HG03558 (cell line): ENCODE measurements around the gene BRAF.
"Not testable (repeated sequence)": the region's sequence is repeated elsewhere in the genome, so short reads cannot be mapped to it uniquely, and the experiment has no call there.

Experiments used
- ATAC-seq: cut with Tn5 transposase; IDR thresholded peaks from one replicate; pipeline ENCODE4 v1.9.1; 2021; ENCODE audit warnings: moderate number of reproducible peaks; ENCODE audit not compliant: unreplicated experiment; ENCODE audit errors: extremely low read depth

BRAF gene

DNA sequence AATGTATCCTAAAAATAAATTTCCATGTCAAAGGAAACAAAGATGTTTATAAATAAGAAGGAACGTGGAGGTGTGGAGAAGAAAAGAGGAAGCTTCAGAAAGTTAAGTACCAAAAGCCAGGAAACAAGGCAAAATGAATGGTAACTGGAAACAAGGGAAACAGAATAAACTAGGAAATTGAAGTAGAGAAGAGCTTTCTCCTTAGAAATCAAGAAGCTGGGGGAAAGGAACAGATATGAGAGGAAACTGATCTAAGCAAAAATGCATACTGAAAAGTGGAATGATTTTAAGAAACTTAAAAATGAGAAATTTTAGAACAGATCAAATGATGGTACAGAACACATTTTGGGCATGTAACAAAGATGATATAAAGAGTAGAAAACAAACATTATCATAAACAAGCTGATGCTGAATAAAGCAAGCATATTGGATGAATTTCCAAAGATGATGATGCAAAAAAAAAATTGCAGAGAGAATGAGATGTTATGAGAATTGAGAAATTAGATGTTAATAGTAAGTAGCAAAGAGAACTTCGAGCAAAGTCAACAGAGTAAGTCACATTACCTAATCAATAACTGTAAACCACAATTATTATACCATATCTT lies 1.9 kb downstream of the BRAF start:
- no peak for ATAC-seq

DNA sequence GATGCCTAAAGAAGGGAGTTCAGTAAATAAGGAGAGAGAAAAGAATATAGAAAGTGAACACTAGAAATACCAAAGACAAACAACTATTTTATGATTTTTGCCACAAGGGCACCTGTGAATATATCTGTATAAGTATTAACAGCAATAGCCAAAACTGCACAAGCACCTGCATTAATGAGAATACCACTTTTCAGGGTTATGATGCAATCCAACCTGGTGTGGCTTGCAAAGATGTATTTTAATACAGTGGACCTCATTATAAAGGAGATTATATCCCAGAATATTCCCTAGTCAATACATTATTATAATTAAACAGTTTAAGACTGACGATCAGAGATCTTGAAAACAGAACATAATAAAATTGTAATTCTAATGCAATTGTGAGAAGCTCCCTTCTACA lies 4.0 kb downstream of the BRAF start:
- no peak for ATAC-seq

DNA sequence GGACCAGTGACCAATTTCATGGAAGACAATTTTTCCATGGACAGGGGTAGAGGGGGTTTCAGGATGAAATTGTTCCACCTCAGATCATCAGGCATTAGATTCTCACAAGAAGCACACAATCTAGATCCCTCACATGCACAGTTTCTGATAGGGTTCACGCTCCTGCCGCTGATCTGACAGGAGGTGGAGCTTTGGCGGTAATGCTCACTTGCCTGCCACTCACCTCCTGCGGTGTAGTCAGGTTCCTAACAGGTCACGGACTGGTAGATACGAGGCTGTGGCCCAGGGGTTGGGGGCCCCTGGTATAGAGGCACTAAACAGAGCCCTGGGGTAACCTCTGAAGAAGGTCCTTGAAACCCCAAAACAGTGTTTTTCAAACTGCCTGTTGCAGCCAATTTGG lies 6.5 kb downstream of the BRAF start:
- no peak for ATAC-seq

DNA sequence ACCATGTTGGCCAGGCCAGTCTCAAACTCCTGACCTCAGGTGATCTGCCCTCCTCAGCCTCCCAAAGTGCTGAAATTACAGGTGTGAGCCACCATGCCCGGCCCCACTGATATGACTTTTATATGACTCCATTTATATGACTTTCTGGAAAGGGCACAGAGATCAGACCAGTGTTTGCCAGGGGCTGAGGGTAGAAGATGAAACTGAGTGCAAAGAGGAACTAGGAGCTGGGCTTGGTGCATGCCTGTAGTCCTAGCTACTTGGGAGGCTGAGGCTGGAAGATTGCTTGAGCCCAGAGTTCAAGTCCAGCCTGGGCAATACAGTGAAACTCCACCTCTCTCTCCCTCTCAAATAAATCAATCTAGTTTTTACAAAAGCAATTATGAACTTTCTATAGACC lies 7.5 kb downstream of the BRAF start:
- no peak for ATAC-seq

DNA sequence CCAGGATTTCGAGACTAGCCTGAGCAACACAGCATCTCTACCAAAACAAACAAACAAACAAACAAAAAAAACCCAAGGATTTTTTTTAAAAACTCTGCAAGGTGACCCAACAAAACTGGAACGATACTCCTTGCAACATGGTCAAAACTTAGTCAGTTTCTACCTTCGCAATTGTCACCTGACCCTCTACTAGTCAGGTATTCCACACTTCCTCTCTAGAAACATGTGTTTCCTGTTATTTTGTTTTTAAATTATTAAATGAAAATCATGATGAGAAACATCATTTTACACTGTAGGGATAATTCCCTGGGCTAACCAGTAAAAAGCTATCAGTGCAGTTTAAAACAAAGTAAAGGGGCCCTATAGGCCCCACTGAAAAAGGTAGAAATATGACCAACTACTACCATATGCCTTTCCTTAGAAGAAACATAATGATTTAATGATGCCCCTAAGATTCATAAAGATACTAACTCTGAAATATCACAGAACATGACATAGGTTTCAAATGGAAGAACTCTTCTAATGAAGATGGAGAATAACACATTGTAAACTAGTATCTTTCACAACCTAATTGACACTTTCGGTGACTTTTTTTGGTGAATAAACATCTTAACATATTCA lies 8.7 kb downstream of the BRAF start:
- ATAC-seq = no peak

DNA sequence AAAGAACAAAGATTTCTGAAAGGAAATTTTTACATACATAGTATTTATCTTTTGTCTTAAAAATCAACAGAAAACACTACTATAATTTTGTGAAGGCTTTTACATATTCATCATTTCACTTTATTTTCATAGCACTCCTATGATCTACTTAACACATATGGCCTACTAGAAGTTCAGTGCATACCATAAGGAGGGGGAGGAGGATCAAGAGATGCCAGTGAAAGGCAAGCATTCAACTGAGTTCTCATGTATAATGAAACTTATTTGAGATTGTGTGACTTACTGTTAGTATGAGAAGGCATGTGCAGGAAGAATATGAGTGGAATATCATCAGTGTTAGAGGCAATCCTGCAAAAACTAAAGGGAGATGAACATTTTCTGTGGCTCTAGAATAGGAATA lies 10.6 kb downstream of the BRAF start:
- no peak for ATAC-seq

DNA sequence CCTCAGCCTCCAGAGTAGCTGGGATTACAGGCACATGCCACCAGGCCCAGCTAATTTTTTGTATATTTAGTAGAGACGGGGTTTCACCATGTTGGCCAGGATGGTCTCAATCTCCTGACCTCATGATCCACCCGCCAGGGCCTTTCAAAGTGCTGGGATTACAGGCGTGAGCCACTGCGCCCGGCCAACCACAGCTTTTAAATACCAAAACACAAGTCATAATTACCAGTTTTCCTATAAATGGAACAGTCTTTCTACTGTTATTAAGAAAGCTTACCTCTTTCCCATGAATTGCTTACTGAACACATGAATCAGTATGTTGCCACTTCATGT lies 11.2 kb downstream of the BRAF start:
- not testable (repeated sequence) for ATAC-seq

DNA sequence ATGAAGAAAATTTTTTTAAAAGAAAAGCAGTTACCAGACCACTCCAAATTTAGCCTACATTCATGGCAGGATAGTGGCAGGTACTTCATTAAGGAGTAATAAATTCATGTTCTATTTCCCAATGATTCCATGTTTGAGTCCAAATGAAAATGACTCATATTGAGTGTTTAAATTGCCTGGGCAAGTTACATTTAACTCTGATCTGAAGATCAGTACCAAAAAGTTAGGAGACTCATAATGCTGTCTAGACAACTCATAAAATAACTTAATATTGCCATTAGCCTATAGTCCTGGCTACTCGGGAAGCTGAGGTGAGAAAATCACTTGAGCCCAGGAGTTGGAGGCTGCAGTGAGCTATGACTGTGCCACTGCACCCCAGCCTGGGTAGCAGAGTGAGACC lies 13.0 kb downstream of the BRAF start:
- ATAC-seq = no peak

DNA sequence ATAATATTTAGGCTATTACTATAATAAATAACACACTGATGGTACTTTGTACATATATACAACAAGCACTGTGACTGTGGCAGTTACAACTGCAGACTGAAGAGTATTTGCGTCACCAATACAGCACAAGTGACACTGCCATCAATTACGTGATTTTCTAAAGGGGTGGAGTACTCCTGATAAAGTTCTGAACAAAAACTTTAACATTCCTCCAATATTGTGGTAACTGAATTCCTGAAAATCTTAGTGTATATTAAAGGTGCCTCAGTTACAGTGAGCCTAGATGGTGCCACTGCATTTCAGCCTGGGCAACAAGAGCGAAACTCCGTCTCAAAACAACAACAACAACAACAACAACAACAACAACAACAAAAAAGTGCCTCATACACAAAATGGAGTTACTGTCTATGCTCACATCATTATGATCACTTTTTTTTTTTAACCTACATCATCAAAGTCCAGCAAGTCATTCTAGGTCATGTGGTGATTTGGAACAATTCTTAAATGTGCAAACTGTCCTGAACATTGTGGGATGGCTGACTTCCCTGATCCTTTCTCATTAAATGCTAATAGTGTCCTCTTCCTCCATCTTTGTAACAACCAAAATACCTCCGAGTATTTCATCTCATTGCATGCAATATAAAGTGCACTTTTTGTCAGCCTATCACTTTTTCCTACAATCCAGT lies 15.1 kb downstream of the BRAF start:
- ATAC-seq = no peak

DNA sequence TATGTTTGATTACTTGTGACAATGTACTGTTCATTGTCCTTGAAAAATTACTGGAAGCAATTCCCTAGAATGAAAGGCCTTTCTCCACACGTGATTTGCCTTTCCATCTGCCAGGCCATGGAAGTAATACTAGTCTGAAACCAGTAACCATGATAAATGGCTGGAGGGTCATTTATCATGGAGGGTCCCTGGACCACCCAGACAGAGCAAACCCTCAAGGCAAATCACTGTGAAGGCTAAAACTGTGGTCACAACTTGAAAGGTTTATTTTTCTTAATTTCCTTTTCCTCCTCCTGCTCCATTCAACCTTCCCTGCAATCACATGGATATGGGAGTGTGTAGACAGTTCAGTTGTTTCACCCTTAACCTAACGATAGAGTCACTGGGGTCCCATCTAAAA lies 16.4 kb downstream of the BRAF start:
- no peak for ATAC-seq

DNA sequence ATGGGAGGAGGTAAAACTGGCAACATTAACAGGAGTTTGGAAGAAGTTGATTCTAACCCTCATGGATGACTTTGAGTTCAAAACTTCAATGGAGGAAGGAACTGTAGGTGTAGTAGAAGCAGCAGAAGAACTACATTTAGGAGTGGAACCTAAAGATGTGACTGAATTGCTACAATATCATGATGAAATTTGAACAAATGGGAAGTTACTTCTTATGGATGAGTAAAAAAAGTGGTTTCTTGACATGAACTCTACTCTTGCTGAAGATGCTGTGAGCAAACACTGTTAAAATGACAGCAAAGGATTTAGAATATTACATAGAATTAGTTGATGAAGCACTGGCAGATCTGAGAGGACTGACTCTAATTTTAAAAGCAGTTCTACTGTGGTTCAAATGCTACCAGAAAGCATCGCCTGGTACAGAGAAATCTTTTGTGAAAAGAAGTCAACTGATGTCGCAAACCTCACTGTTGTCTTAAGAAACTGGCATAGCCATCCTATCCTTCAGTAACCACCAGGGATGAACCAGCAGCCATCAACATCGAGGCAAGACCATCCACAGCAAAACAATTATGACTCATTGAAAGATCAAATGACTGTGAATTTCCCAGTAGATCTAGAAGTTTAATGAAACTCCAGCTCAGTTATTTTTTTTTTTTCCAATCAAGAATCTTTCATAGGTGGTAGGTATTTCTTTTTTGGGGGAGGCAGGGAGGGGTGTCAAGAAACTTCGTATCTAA lies 20.8 kb downstream of the BRAF start:
- no peak for ATAC-seq

DNA sequence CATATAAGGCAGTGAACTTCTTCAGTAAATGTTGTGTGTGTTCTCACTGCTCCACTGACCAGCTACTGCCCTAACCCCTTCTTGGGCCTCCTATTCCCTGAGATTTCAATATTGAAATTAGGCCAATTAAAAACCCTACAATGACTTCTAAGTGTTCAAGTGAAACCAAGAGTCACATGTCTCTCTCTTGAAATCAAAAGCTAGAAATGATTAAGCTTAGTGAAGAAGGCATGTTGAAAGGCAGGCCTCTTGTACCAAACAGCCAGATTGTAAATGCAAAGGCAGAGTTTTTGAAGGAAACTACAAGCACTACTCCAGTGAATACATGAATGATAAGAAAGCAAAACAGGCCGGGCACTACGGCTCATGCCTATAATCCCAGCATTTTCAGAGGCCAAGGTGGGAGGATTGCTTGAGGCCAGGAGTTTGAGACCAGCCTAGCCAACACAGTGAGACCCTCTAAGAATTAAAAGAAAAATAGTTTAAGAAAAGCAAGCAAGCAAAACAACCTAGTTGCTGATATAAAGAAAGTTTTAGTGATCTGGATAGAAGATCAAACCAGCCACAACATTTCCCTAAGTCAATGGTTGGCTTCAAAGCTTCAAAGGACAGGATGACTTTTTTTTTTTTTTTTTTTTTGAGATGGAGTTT lies 22.3 kb downstream of the BRAF start:
- peak; percentile 59 for ATAC-seq

DNA sequence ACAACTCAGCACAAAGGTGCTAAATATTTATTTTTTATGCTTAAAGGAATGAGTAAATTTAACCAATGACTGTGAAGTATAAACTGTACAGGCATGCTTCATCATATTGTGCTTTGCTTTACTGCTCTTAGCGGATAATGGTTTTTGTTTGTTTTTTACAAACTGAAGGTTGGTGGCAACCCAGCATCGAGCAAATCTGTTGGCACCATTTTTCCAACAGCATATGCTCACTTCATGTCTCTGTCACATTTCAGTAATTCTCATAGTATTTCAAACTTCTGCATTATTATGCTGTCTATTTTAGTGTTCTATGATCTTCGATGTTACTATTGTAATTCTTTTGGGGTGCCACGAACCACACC lies 22.8 kb downstream of the BRAF start:
- no peak for ATAC-seq

DNA sequence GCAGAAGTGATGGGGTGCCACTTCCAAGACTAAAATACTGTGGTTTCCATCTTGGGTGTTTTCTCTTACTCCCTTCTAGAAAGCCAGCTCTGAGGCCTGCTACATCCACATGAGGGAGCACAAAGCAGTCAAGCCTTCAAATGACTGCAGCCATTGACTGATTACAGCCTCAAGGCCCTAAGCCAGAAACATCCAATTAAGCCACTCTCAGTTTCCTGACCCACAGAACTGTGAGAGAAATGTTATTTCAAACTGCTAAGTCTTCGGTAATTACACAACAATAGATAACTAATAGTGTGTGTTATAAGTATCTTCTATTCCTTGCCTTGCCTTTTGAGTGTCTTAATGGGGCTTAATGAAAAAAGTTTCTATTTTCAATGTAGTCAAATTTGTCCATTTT lies 24.8 kb downstream of the BRAF start:
- no peak for ATAC-seq

DNA sequence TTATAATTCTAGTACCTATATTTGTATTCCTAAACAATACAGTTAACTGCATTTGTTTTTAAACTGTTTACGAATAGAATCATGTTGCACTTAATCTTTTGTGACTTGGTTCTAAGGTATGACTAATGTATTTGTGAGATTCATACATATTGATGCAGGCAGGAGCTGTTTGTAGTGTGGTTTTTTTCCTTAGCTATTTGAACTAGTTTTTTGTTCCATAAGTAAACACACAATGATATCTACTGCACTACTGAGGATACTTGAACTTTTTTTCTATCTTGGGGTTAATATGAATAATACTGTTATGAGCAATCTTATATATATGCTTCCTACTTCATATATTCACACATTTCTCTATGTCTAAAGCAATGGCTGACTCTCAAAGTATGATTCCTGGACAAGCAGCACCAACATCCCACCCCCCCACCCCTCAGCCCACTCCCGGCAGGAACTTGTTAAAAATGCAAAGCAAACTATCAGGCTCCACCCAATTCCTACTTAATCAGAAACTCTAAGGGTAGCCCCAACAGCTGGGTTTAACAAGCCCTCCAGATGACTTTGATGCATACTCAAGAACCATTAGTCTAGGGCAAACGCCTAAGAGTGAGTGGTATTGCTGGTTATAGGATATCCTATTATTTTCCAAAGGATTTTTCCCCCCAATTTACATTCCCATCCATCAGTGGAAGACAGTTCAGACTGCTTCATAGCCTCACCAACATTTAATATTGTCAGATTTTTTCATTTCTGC lies 25.8 kb downstream of the BRAF start:
- no peak for ATAC-seq

DNA sequence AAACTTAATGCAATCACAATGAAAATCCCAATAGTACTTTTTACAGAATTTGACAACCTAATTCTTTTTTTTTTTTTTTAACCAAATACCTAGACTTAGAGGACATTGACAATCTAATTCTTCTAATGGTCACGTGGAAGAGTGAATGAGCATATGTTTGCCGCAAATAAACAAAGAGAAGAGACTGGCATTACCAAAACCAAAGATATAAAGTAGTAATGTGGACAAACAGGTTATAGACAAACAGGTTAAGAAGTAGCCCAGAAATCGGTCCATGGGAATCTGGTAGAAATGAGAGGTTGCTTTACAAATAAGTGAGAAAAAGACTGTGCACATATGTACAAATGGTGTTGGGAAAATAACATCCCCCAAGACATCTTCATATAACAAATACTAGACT lies 27.7 kb downstream of the BRAF start:
- no peak for ATAC-seq

DNA sequence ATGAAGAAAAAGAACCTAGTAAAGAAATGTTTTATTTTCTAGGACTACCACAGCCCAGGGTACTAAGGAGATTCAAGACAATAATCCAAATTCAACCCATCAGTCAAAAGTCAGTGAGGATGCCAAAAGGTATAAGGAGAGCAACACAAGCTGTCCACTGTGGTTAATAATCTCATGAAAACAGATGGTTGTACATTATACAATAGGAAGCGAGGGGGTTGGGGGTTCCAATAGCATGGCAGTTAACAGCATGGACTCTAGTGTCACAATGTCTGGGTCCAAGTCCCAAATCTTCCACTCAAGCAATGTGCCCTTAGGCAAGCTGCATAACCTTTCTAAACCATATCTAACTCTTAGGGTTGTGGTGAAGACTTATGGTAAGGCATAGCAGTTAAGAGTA lies 35.1 kb downstream of the BRAF start:
- no peak for ATAC-seq

DNA sequence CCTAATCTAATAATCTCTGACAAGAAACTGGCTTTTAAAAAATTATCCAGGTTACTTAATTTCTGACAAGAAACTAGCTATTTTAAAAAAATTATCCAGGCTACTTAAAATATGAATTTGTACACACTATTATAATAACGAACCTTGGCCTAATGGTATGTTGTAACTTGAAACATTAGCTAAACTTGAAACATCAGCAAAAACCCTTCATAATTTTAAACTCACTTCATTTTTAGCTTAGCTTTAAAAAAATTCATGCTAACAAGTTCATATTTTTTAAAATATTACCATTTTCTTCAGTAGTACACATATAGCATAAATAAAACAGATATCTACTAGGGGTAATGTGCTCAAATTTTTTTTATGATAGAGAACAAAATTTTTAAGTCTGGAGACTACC lies 35.6 kb downstream of the BRAF start:
- no peak for ATAC-seq

DNA sequence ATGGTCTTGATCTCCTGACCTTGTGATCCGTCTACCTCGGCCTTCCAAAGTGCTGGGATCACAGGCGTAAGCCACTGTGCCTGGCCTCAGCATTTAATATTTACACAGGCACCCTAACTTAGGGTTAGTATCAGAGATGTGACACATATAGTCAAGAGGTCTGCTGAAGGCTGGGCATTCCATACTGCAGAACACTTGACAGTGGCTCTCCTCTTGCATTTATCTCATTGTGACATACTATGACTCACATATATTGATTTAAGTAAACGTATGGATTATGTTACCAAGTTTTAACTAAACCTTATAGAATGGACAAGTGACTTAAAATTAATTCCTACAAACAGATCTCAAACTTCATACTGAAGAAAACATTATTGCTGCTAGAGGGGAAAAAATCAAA lies 36.6 kb downstream of the BRAF start:
- no peak for ATAC-seq

DNA sequence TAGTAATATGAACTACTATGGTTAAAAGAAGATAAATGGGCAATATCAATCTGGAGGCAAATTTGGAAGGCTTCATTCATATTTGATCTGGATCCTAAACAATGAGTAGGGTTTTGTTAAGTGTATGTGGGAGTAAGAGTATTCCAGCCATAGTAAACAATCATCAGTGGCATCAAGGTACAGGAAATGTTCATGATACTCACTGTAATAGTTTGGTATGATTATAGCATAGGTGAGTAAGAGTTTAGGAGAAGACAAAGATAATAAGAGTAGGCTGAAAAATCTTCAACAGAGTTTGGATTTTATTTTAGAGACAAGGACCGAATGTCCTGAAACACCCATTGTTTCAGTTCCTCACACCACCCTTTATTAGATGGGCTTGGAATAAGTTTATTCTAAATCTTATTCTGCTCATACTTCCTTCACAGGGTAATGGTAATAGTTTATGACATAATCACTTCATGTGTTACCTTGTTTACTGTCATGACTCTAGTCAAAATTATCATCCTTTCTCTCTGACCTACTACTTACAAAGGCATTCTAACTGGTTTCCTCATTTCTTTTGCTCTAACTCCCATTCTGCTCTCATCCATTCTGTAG lies 38.9 kb downstream of the BRAF start:
- no peak for ATAC-seq
